GM12878 (cell line): ENCODE results near the gene PTPDC1. TPM values are rescaled to one million over a fixed set of nuclear protein-coding genes. Genes with fewer than 3 reads are reported as not detected.

Experiments used
- ATAC-seq: fragments of 200-7000 bp; cut with Tn5 transposase; 3 replicates; pipeline ENCODE4 v1.9.1; 2020; ENCODE audit warnings: mild to moderate bottlenecking, moderate library complexity
- BruUV-seq: library from RNA; stranded (reverse); fragments of 400-500 nt; replicated peaks from 2 replicates; lab custom pipeline; 2021; lab: Mats Ljungman, UMichigan
- CTCF ChIA-PET: fragments of 300-600 bp; sonication (Branson Sonifier 250); formaldehyde crosslinking; extraction: SDS; loops from one replicate; lab custom pipeline; 2021; ENCODE audit warnings: inconsistent platforms; lab: Yijun Ruan, JAX
- POLR2A ChIA-PET: fragments of 350-600 bp; formaldehyde crosslinking; extraction: SDS; loops from one replicate; lab custom pipeline; 2021; ENCODE audit warnings: inconsistent platforms; lab: Charles Lee
- RAD21 ChIA-PET: fragments of 300-600 bp; sonication (Branson Sonifier 250); formaldehyde crosslinking; loops from one replicate; lab custom pipeline; 2023; ENCODE audit warnings: antibody characterized with exemption; ENCODE audit not compliant: unreplicated experiment; lab: Charles Lee
- SMC1A ChIA-PET: fragments of 300-600 bp; sonication (Branson Sonifier 250); formaldehyde crosslinking; loops from one replicate; lab custom pipeline; 2023; ENCODE audit not compliant: unreplicated experiment, uncharacterized antibody; lab: Charles Lee
- DNase-seq: peaks from one replicate; pipeline ENCODE4 v3.0.0-alpha.2; 2011; ENCODE audit warnings: low read depth, low spot score
- FAIRE-seq: peaks from 3 replicates; lab custom pipeline; 2011; peaks lifted over from hg19 to GRCh38; lab: Jason Lieb, UNC
- H2AFZ ChIP-seq: 2 replicates; pipeline ENCODE4 v1.6.0; 2011; ENCODE audit warnings: low read depth, low read length, control low read depth; ENCODE audit not compliant: control insufficient read depth
- H3K27ac ChIP-seq: 2 replicates; pipeline ENCODE4 v1.5.1; 2011; ENCODE audit warnings: control low read depth; ENCODE audit not compliant: control insufficient read depth, insufficient read depth
- H3K27me3 ChIP-seq, 2 experiments: replicated peaks in 1 of 2; 2 replicates each; pipeline versions ENCODE4 v1.6.0 to v1.6.1; 2011; ENCODE audit warnings: low read length in 1 of 2; ENCODE audit not compliant: control insufficient read depth in 2 of 2, insufficient read depth in 2 of 2
- H3K36me3 ChIP-seq, 2 experiments: 2 replicates each; pipeline ENCODE4 v1.5.1; 2011; ENCODE audit warnings: low read length in 1 of 2; ENCODE audit not compliant: control insufficient read depth in 2 of 2, insufficient read depth in 2 of 2
- H3K4me1 ChIP-seq: 2 replicates; pipeline ENCODE4 v1.6.1; 2011; ENCODE audit warnings: mild to moderate bottlenecking, low read length, moderate library complexity, mixed read lengths; ENCODE audit not compliant: control insufficient read depth, insufficient read depth
- H3K4me2 ChIP-seq: 2 replicates; pipeline ENCODE4 v1.6.0; 2011; ENCODE audit warnings: control low read depth; ENCODE audit not compliant: control insufficient read depth, insufficient read depth
- H3K4me3 ChIP-seq: fragments of 200-600 bp; sonication (generic); 2 replicates; pipeline ENCODE4 v1.5.1; 2016
- H3K79me2 ChIP-seq: 2 replicates; pipeline ENCODE4 v1.6.0; 2011; ENCODE audit warnings: low read length; ENCODE audit not compliant: control insufficient read depth, insufficient read depth
- H3K9ac ChIP-seq: 2 replicates; pipeline ENCODE4 v1.8.0; 2011; ENCODE audit warnings: low read length, control low read depth, mixed read lengths; ENCODE audit not compliant: control insufficient read depth, insufficient read depth
- H3K9me3 ChIP-seq: replicated peaks from 3 replicates; pipeline ENCODE4 v1.5.1; 2011; ENCODE audit warnings: mild to moderate bottlenecking, low read length; ENCODE audit not compliant: control insufficient read depth, insufficient read depth
- H4K20me1 ChIP-seq: 2 replicates; pipeline ENCODE4 v1.6.0; 2011; ENCODE audit not compliant: control insufficient read depth, insufficient read depth
- ASH2L ChIP-seq: fragments of 300-600, 200-600 bp; sonication (generic); IDR thresholded peaks from 2 replicates; pipeline ENCODE4 v1.6.1; 2017; ENCODE audit warnings: low read depth, mild to moderate bottlenecking, borderline replicate concordance
- CHD1 ChIP-seq: IDR thresholded peaks from 2 replicates; pipeline ENCODE4 v1.6.1; 2012; ENCODE audit warnings: low read depth, low read length, improper control_type of control experiment
- DPF2 ChIP-seq: fragments of 450-650 bp; IDR thresholded peaks from 2 replicates; pipeline ENCODE4 v1.6.1; 2017; ENCODE audit warnings: mild to moderate bottlenecking
- JUNB ChIP-seq: IDR thresholded peaks from 2 replicates; pipeline ENCODE4 v1.6.1; 2016; ENCODE audit warnings: antibody characterized with exemption, mild to moderate bottlenecking
- NR2F1 ChIP-seq: fragments of 450-650 bp; conservative IDR thresholded peaks from 2 replicates; pipeline ENCODE4 v1.6.1; 2017; ENCODE audit warnings: mild to moderate bottlenecking
- PML ChIP-seq: IDR thresholded peaks from 2 replicates; pipeline ENCODE4 v1.6.1; 2012; ENCODE audit warnings: low read length, inconsistent platforms
- RAD21 ChIP-seq: IDR thresholded peaks from 2 replicates; pipeline ENCODE4 v1.6.1; 2011; ENCODE audit warnings: mild to moderate bottlenecking, low read depth, low read length, moderate library complexity; ENCODE audit not compliant: insufficient read depth
- ZZZ3 ChIP-seq: IDR thresholded peaks from 2 replicates; pipeline ENCODE4 v1.6.1; 2011; ENCODE audit warnings: low read depth; ENCODE audit not compliant: control insufficient read depth, insufficient read length
- WGBS: methylation state at CpG from one replicate; pipeline ENCODE4 v1.1.6; 2016; ENCODE audit warnings: low lambda C conversion rate; ENCODE audit not compliant: insufficient replicate concordance, insufficient coverage; ENCODE audit errors: missing lambda C conversion rate; 5-methylcytosine and 5-hydroxymethylcytosine counted together
- in situ Hi-C: fragments of 300-500 bp; cut with MboI; formaldehyde crosslinking; loops from 9 replicates; pipeline ENCODE4 v1.14.3; 2018; ENCODE audit warnings: mixed read lengths
- intact Hi-C: fragments of 100-400 bp; cut with micrococcal nuclease; formaldehyde crosslinking; loops from one replicate; pipeline ENCODE4 v1.14.2; 2022; ENCODE audit not compliant: unreplicated experiment
- polyA plus RNA-seq, 11 experiments: library from polyadenylated mRNA; depleted of rRNA in 4 of 11; unstranded in 6 of 11; stranded (reverse) in 5 of 11; fragments of >200 nt; fragmentation: Nextera tagmentation in 4 of 11; fragmentation: Illumina TruSeq in 1 of 11; extraction: Ambion mirVana in 4 of 11; extraction: Trizol in 1 of 11; gene quantifications; 1 replicate in 1 of 11; 2 replicates in 10 of 11; pipeline versions ENCODE4 v1.2.1 to v1.2.3, GENCODE V29; 2011 to 2016; ENCODE audit warnings: inconsistent platforms in 2 of 11, missing spikeins in 2 of 11, low read depth in 1 of 11
- total RNA-seq, 4 experiments: library from RNA; depleted of rRNA in 3 of 4; stranded (reverse); fragments of >200 nt in 3 of 4; fragmentation: Illumina TruSeq in 1 of 4; extraction: Trizol in 1 of 4; gene quantifications; 2 replicates each; pipeline versions ENCODE4 v1.2.1 to v1.2.3, GENCODE V29; 2013 to 2021
- TF ChIP-seq, protein P1 (sequence below): IDR thresholded peaks from 2 replicates; pipeline ENCODE4 v1.6.1; 2011; ENCODE audit warnings: borderline replicate concordance, low read depth, mild to moderate bottlenecking, moderate library complexity, mixed read lengths, low read length; ENCODE audit not compliant: insufficient read depth; ENCODE audit errors: extremely low read length
- TF ChIP-seq, protein P2 (sequence below): fragments of 450-650 bp; IDR thresholded peaks from 2 replicates; pipeline ENCODE4 v1.6.1; 2017; ENCODE audit warnings: mild to moderate bottlenecking, moderate library complexity
- TF ChIP-seq, protein P3 (sequence below): fragments of 450-650 bp; IDR thresholded peaks from 2 replicates; pipeline ENCODE4 v1.6.1; 2017; ENCODE audit warnings: mild to moderate bottlenecking, low read depth, inconsistent platforms; ENCODE audit not compliant: poor library complexity, severe bottlenecking

The PTPDC1 gene
- total and polyA plus RNA-seq, 10 of the 15 experiments (the other 5 are each of a cell fraction or from before 2014, with no cell fraction given), result 1.2 to 4.5 (median 2.9) TPM

DNA sequence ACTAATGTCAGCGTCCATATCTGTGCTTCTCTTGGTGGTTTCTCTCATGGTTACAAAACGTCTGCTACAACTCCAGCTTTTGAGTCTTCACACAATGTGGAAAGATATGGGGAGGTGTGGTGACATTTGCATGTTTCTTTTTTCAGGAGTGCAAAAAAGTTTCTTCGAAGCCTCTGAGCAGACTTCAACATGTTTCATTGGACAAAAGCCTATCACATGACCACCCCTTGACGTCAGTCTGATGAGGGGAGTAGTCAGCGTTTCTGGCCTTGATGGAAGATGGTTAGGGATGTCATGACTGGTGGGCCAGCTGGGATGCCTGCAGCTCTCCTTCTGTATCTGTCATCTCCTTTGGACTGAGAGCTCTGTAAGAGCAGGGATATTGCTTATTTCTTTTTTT, 61.4 kb downstream of the PTPDC1 start:
- ATAC-seq (peak; percentile 22; the same call in 2 of the 3 replicates), FAIRE-seq (peak; percentile 54), DNase-seq (no peak)
- Histone ChIP-seq H3K27me3 (no peaks in the 10 kb centered on the region), H3K79me2 (no peaks in the 10 kb centered on the region), H3K4me3 (no peak overlapping the region), H4K20me1 (no peaks in the 10 kb centered on the region), H3K4me2 (no peak overlapping the region), H2AFZ (no peak overlapping the region), H3K9me3 (no peaks in the 10 kb centered on the region), H3K36me3 (no peaks in the 10 kb centered on the region), H3K4me1 (no peaks in the 10 kb centered on the region; the same call in 1 of the 2 replicates), H3K9ac (no peak overlapping the region), H3K27ac (no peak overlapping the region)
- 34% methylated on average over 5 of the region's 5 CpGs for WGBS
- BruUV-seq, result no TSS peak
- RAD21 ChIA-PET, result no interaction called here
- SMC1A ChIA-PET, result no interaction called here
- TF ChIP-seq, protein P1, sequence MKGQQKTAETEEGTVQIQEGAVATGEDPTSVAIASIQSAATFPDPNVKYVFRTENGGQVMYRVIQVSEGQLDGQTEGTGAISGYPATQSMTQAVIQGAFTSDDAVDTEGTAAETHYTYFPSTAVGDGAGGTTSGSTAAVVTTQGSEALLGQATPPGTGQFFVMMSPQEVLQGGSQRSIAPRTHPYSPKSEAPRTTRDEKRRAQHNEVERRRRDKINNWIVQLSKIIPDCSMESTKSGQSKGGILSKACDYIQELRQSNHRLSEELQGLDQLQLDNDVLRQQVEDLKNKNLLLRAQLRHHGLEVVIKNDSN, result peak; percentile 38
- TF ChIP-seq CHD1 (no peak), ASH2L (no peak), NR2F1 (no peak)
- POLR2A ChIA-PET, result no interaction called here
- intact Hi-C loops, result no loop called here
- in situ Hi-C loops, result no loop called here
- CTCF ChIA-PET, result no interaction called here

DNA sequence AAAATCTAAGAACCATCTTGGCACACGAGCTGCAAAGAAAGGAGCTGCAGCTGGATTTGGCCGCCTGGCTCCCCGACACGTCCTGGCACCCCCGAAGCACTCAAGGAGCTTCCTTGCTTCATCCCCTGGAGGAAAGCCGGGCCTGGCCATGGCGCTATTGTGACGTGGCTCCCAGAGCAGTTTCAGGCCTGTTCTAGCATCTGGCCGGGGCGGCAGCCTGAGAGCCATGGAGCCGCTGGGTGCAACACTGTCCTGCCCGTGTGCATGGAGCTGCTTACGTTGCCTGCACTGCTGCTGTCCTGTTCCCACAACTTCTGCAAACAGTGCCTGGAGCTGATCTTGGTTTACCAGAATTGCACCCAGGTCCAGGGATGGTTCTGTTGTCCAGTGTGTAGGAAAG, 63.5 kb downstream of the PTPDC1 start:
- no peak overlapping the region for H2AFZ ChIP-seq
- DNase-seq (no peak), FAIRE-seq (no peak), ATAC-seq (no peak)
- CTCF ChIA-PET, result no interaction called here
- 67% methylated on average over 13 of the region's 13 CpGs for WGBS
- no peak overlapping the region for H3K9ac ChIP-seq
- H4K20me1 ChIP-seq, result no peaks in the 10 kb centered on the region
- no peak overlapping the region for H3K4me2 ChIP-seq
- RAD21 ChIA-PET, result no interaction called here
- H3K36me3 ChIP-seq, result no peaks in the 10 kb centered on the region
- no TSS peak for BruUV-seq
- H3K4me3 ChIP-seq, result no peak overlapping the region
- SMC1A ChIA-PET, result no interaction called here
- in situ Hi-C loops (no loop called here), intact Hi-C loops (no loop called here)
- no peaks in the 10 kb centered on the region for H3K9me3 ChIP-seq
- no peaks in the 10 kb centered on the region for H3K27me3 ChIP-seq
- no peaks in the 10 kb centered on the region; the same call in 1 of the 2 replicates for H3K4me1 ChIP-seq
- POLR2A ChIA-PET, result no interaction called here
- H3K79me2 ChIP-seq, result no peaks in the 10 kb centered on the region
- H3K27ac ChIP-seq, result no peak overlapping the region
- TF ChIP-seq PML, result no peak
- TF ChIP-seq RAD21, result no peak
- TF ChIP-seq, protein P2, sequence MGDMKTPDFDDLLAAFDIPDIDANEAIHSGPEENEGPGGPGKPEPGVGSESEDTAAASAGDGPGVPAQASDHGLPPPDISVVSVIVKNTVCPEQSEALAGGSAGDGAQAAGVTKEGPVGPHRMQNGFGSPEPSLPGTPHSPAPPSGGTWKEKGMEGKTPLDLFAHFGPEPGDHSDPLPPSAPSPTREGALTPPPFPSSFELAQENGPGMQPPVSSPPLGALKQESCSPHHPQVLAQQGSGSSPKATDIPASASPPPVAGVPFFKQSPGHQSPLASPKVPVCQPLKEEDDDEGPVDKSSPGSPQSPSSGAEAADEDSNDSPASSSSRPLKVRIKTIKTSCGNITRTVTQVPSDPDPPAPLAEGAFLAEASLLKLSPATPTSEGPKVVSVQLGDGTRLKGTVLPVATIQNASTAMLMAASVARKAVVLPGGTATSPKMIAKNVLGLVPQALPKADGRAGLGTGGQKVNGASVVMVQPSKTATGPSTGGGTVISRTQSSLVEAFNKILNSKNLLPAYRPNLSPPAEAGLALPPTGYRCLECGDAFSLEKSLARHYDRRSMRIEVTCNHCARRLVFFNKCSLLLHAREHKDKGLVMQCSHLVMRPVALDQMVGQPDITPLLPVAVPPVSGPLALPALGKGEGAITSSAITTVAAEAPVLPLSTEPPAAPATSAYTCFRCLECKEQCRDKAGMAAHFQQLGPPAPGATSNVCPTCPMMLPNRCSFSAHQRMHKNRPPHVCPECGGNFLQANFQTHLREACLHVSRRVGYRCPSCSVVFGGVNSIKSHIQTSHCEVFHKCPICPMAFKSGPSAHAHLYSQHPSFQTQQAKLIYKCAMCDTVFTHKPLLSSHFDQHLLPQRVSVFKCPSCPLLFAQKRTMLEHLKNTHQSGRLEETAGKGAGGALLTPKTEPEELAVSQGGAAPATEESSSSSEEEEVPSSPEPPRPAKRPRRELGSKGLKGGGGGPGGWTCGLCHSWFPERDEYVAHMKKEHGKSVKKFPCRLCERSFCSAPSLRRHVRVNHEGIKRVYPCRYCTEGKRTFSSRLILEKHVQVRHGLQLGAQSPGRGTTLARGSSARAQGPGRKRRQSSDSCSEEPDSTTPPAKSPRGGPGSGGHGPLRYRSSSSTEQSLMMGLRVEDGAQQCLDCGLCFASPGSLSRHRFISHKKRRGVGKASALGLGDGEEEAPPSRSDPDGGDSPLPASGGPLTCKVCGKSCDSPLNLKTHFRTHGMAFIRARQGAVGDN, result no peak
- TF ChIP-seq, protein P3, sequence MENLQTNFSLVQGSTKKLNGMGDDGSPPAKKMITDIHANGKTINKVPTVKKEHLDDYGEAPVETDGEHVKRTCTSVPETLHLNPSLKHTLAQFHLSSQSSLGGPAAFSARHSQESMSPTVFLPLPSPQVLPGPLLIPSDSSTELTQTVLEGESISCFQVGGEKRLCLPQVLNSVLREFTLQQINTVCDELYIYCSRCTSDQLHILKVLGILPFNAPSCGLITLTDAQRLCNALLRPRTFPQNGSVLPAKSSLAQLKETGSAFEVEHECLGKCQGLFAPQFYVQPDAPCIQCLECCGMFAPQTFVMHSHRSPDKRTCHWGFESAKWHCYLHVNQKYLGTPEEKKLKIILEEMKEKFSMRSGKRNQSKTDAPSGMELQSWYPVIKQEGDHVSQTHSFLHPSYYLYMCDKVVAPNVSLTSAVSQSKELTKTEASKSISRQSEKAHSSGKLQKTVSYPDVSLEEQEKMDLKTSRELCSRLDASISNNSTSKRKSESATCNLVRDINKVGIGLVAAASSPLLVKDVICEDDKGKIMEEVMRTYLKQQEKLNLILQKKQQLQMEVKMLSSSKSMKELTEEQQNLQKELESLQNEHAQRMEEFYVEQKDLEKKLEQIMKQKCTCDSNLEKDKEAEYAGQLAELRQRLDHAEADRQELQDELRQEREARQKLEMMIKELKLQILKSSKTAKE, result no peak
- TF ChIP-seq ZZZ3, result no peak
- TF ChIP-seq JUNB, result no peak
- TF ChIP-seq DPF2, result no peak
